Small intestine (tissue), 7 donors: ENCODE results near the gene MNT. TPM values are rescaled to one million over a fixed set of nuclear protein-coding genes. Genes with fewer than 3 reads are reported as not detected.

Experiments used
- DNase-seq, 2 donors: peaks; one replicate each; pipeline versions ENCODE4 v3.0.0 to v3.0.0-alpha.2; 2013
- FAIRE-seq: peaks from 2 replicates; lab custom pipeline; 2012; peaks lifted over from hg19 to GRCh38; lab: Jason Lieb, UNC
- H3K27ac ChIP-seq, 3 donors: one replicate each; pipeline ENCODE4 v1.5.1; 2013; ENCODE audit warnings: low read length in 2 of 3, mild to moderate bottlenecking in 2 of 3, control low read depth in 1 of 3, inconsistent platforms in 1 of 3, low read depth in 1 of 3, moderate library complexity in 1 of 3
- H3K27me3 ChIP-seq, 3 donors: one replicate each; pipeline ENCODE4 v1.6.1; 2013; ENCODE audit warnings: low read length in 3 of 3, inconsistent platforms in 1 of 3; ENCODE audit not compliant: control insufficient read depth in 3 of 3, insufficient read depth in 3 of 3
- H3K36me3 ChIP-seq, 3 donors: one replicate each; pipeline ENCODE4 v1.6.1; 2013; ENCODE audit warnings: low read length in 3 of 3, inconsistent platforms in 1 of 3, low read depth in 1 of 3, mild to moderate bottlenecking in 1 of 3, moderate library complexity in 1 of 3; ENCODE audit not compliant: control insufficient read depth in 3 of 3, insufficient read depth in 2 of 3
- H3K4me1 ChIP-seq, 3 donors: one replicate each; pipeline ENCODE4 v1.6.1; 2013; ENCODE audit warnings: low read length in 2 of 3, inconsistent platforms in 1 of 3, low read depth in 1 of 3, mild to moderate bottlenecking in 1 of 3, moderate library complexity in 1 of 3; ENCODE audit not compliant: control insufficient read depth in 3 of 3, insufficient read depth in 2 of 3
- H3K4me3 ChIP-seq, 3 donors: one replicate each; pipeline ENCODE4 v1.5.1; 2013; ENCODE audit warnings: low read length in 3 of 3, control low read depth in 1 of 3, inconsistent platforms in 1 of 3, low read depth in 1 of 3, mild to moderate bottlenecking in 1 of 3, moderate library complexity in 1 of 3
- H3K9me3 ChIP-seq, 2 donors: one replicate each; pipeline ENCODE4 v1.6.1; 2013; ENCODE audit warnings: low read depth in 1 of 2, low read length in 1 of 2; ENCODE audit not compliant: control insufficient read depth in 2 of 2, insufficient read depth in 1 of 2
- WGBS, 3 donors: extraction: QIAGEN DNeasy Blood & Tissue Kit; methylation state at CpG; one replicate each; pipeline ENCODE4 v1.1.7; 2013; 5-methylcytosine and 5-hydroxymethylcytosine counted together
- polyA plus RNA-seq, 4 donors: library from polyadenylated mRNA; stranded (reverse) in 3 of 4; unstranded in 1 of 4; fragments of 200-250 nt in 3 of 4; fragments of 120-200 nt in 1 of 4; gene quantifications; one replicate each; pipeline versions ENCODE4 v1.2.1 to v1.2.3, GENCODE V29; 2013
- donor health status: healthy with polysubstance abuse.
- donor health status: control.
- donor health status: control.
- donor health status: Bipolar disorder and iron deficiency.
- donor health status: healthy.

The MNT gene
- polyA plus RNA-seq, 4 donors: 4.2 to 18.9 (median 8.1) TPM

GRCh38 chr17:2392252-2393173 lies 8.3 kb downstream of the MNT start:
- Histone ChIP-seq H3K9me3 (no peaks in the 10 kb centered on the region), H3K27me3 (no peaks in the 10 kb centered on the region), H3K4me1 (peaks cover 13 to 53% (median 28%) of the 10 kb centered on the region in 3 donors), H3K36me3 (peaks cover 2 to 65% (median 3%) of the 10 kb centered on the region in 3 donors), H3K4me3 (peak overlapping the region; percentile 70 to 96 (median 80)), H3K27ac (peak overlapping the region; percentile 96 to 100 (median 98))
- no peak for FAIRE-seq
- DNase-seq: peak; percentile 93 to 97
- WGBS, 3 donors: 1 to 4% (median 3%) methylated on average over 51 to 82 of the region's 83 CpGs

GRCh38 chr17:2391597-2392251 lies 9.1 kb downstream of the MNT start:
- 64 to 72% (median 68%) methylated on average over 18 of the region's 18 CpGs for WGBS, 3 donors

GRCh38 chr17:2390199-2390836 lies 10.5 kb downstream of the MNT start:
- Histone ChIP-seq H3K27me3 (no peaks in the 10 kb centered on the region), H3K9me3 (no peaks in the 10 kb centered on the region), H3K36me3 (peaks cover 2 to 80% (median 9%) of the 10 kb centered on the region in 3 donors), H3K27ac (peak overlapping the region in 1 of 3 donors; percentile 74), H3K4me3 (no peak overlapping the region), H3K4me1 (peaks cover 15 to 32% (median 15%) of the 10 kb centered on the region in 3 donors)
- 80 to 89% (median 89%) methylated on average over 12 of the region's 12 CpGs for WGBS, 3 donors
- DNase-seq (no peak), FAIRE-seq (no peak)

More at GRCh38 chr17:2391597-2392251, 9.1 kb downstream of the MNT start:
- Histone ChIP-seq H3K4me1 (peaks cover 13 to 47% (median 24%) of the 10 kb centered on the region in 3 donors), H3K27ac (peak overlapping the region; percentile 67 to 91 (median 90)), H3K4me3 (peak overlapping the region in 1 of 3 donors; percentile 47), H3K27me3 (no peaks in the 10 kb centered on the region), H3K36me3 (peaks cover 2 to 72% (median 7%) of the 10 kb centered on the region in 3 donors), H3K9me3 (no peaks in the 10 kb centered on the region)
- FAIRE-seq (no peak), DNase-seq (no peak)

GRCh38 chr17:2388683-2389055 lies 12.2 kb downstream of the MNT start:
- H3K4me1 ChIP-seq: peaks cover 9 to 26% (median 11%) of the 10 kb centered on the region in 3 donors
- H3K36me3 ChIP-seq: peaks cover 0 to 80% (median 9%) of the 10 kb centered on the region in 3 donors
- no peaks in the 10 kb centered on the region for H3K27me3 ChIP-seq
- no peak overlapping the region for H3K4me3 ChIP-seq
- no peak overlapping the region for H3K27ac ChIP-seq
- WGBS, 3 donors: 91 to 94% (median 93%) methylated on average over 15 of the region's 15 CpGs
- no peaks in the 10 kb centered on the region for H3K9me3 ChIP-seq
- DNase-seq (no peak), FAIRE-seq (no peak)

GRCh38 chr17:2388020-2388682 lies 12.7 kb downstream of the MNT start:
- DNase-seq (no peak), FAIRE-seq (no peak)
- no peaks in the 10 kb centered on the region for H3K9me3 ChIP-seq
- H3K4me1 ChIP-seq: peaks cover 9 to 30% (median 11%) of the 10 kb centered on the region in 3 donors
- no peak overlapping the region for H3K27ac ChIP-seq
- H3K36me3 ChIP-seq: peaks cover 0 to 83% (median 9%) of the 10 kb centered on the region in 3 donors
- WGBS, 3 donors: 88 to 95% (median 90%) methylated on average over 20 to 21 of the region's 21 CpGs
- H3K27me3 ChIP-seq: no peaks in the 10 kb centered on the region
- H3K4me3 ChIP-seq: no peak overlapping the region

GRCh38 chr17:2387086-2388019 lies 13.5 kb downstream of the MNT start:
- FAIRE-seq: no peak
- peaks cover 0 to 85% (median 9%) of the 10 kb centered on the region in 3 donors for H3K36me3 ChIP-seq
- no peak for DNase-seq
- WGBS, 3 donors: 88 to 91% (median 91%) methylated on average over 28 to 41 of the region's 41 CpGs
- no peak overlapping the region for H3K27ac ChIP-seq
- H3K4me3 ChIP-seq: no peak overlapping the region
- H3K9me3 ChIP-seq: no peaks in the 10 kb centered on the region
- no peaks in the 10 kb centered on the region for H3K27me3 ChIP-seq
- H3K4me1 ChIP-seq: peaks cover 9 to 33% (median 11%) of the 10 kb centered on the region in 3 donors

- FAIRE-seq: no peak
- DNase-seq: peak; percentile 55 to 92
- WGBS, 3 donors: 26 to 80% (median 48%) methylated on average over 21 to 22 of the region's 22 CpGs
- H3K4me3 ChIP-seq: no peak overlapping the region
- peaks cover 3 to 25% (median 5%) of the 10 kb centered on the region in 3 donors for H3K4me1 ChIP-seq
- H3K9me3 ChIP-seq: no peaks in the 10 kb centered on the region
- peak overlapping the region in 2 of 3 donors; percentile 20 to 44 for H3K27ac ChIP-seq
- H3K27me3 ChIP-seq: no peaks in the 10 kb centered on the region
- H3K36me3 ChIP-seq: peaks cover 0 to 85% (median 9%) of the 10 kb centered on the region in 3 donors
Observed at GRCh38 chr17:2386400-2387085, 14.3 kb downstream of the MNT start.
